K562 (cell line): ENCODE results near the gene SHISA3. TPM values are rescaled to one million over a fixed set of nuclear protein-coding genes. Genes with fewer than 3 reads are reported as not detected.

Experiments
- ARID1B ChIP-seq: fragments of 450-650 bp; IDR thresholded peaks from 2 replicates; pipeline ENCODE4 v1.6.1; 2016; ENCODE audit warnings: antibody characterized with exemption, mild to moderate bottlenecking, inconsistent platforms
- ATF2 ChIP-seq: sonication (generic); formaldehyde crosslinking; IDR thresholded peaks from 2 replicates; pipeline ENCODE4 v1.8.1; 2022; ENCODE audit warnings: missing genetic modification reagents
- CHD4 ChIP-seq: fragments of 200-600 bp; sonication (generic); IDR thresholded peaks from 3 replicates; pipeline ENCODE4 v1.6.1; 2012; ENCODE audit warnings: low read depth, mild to moderate bottlenecking, mixed read lengths, low read length, inconsistent platforms; ENCODE audit not compliant: insufficient read depth, insufficient replicate concordance, poor library complexity, severe bottlenecking
- ETV1 ChIP-seq: fragments of 450-650 bp; conservative IDR thresholded peaks from 2 replicates; pipeline ENCODE4 v1.6.1; 2016; ENCODE audit warnings: missing genetic modification characterization, control low read depth, low read depth, missing compliant biosample characterization
- FOXJ2 ChIP-seq: fragments of 200-800 bp; sonication (Bioruptor generic); IDR thresholded peaks from 2 replicates; pipeline ENCODE4 v1.6.1; 2016; ENCODE audit warnings: missing genetic modification characterization, missing compliant biosample characterization
- GTF2E2 ChIP-seq: fragments of 200-800 bp; sonication (Bioruptor generic); IDR thresholded peaks from 2 replicates; pipeline ENCODE4 v1.6.1; 2016; ENCODE audit warnings: missing genetic modification characterization, missing compliant biosample characterization
- HDAC1 ChIP-seq, 2 experiments: fragments of 450-650 bp; IDR thresholded peaks; 2 replicates each; pipeline ENCODE4 v1.6.1; 2016 to 2017; ENCODE audit warnings: inconsistent platforms in 1 of 2, mild to moderate bottlenecking in 1 of 2, moderate library complexity in 1 of 2
- HNRNPLL ChIP-seq: fragments of 200-400 bp; formaldehyde crosslinking; IDR thresholded peaks from 2 replicates; pipeline ENCODE4 v1.6.1; 2017; ENCODE audit warnings: low read length, low read depth, mild to moderate bottlenecking; ENCODE audit not compliant: poor library complexity, severe bottlenecking
- HNRNPUL1 ChIP-seq: fragments of 200-400 bp; formaldehyde crosslinking; IDR thresholded peaks from 2 replicates; pipeline ENCODE4 v1.6.1; 2017; ENCODE audit warnings: low read length
- MAFK ChIP-seq: IDR thresholded peaks from 2 replicates; pipeline ENCODE4 v1.6.1; 2011; ENCODE audit warnings: low read length, improper control_type of control experiment
- MED1 ChIP-seq: sonication (generic); formaldehyde crosslinking; IDR thresholded peaks from 2 replicates; pipeline ENCODE4 v1.8.1; 2023; ENCODE audit warnings: missing genetic modification reagents, borderline replicate concordance
- RHOXF2B ChIP-seq: fragments of 250-450 bp; sonication (Bioruptor Pico); conservative IDR thresholded peaks from 2 replicates; pipeline ENCODE4 v1.5.1; 2021
- SUPT5H ChIP-seq: fragments of 450-650 bp; IDR thresholded peaks from 2 replicates; pipeline ENCODE4 v1.6.1; 2016
- ZBED1 ChIP-seq: IDR thresholded peaks from 2 replicates; pipeline ENCODE4 v1.6.1; 2014
- ZBTB1 ChIP-seq: sonication (generic); formaldehyde crosslinking; IDR thresholded peaks from 2 replicates; pipeline ENCODE4 v1.8.1; 2023; ENCODE audit warnings: missing genetic modification reagents, low read depth, mild to moderate bottlenecking, borderline replicate concordance
- ZBTB43 ChIP-seq: sonication (generic); formaldehyde crosslinking; IDR thresholded peaks from 2 replicates; pipeline ENCODE4 v1.8.0; 2023; ENCODE audit warnings: mild to moderate bottlenecking, missing genetic modification reagents
- ZBTB7A ChIP-seq: IDR thresholded peaks from 2 replicates; pipeline ENCODE4 v1.6.1; 2011; ENCODE audit warnings: low read depth, mild to moderate bottlenecking, low read length, moderate library complexity, borderline replicate concordance; ENCODE audit not compliant: control insufficient read depth
- polyA plus RNA-seq, 8 experiments: library from polyadenylated mRNA; depleted of rRNA in 4 of 8; stranded (reverse) in 5 of 8; unstranded in 3 of 8; fragments of >200 nt; fragmentation: Nextera tagmentation in 2 of 8; fragmentation: Illumina TruSeq in 1 of 8; extraction: Ambion mirVana in 2 of 8; extraction: Trizol in 1 of 8; gene quantifications; 2 replicates each; pipeline versions ENCODE4 v1.2.1 to v1.2.3, GENCODE V29; 2011 to 2014; ENCODE audit warnings: inconsistent platforms in 1 of 8, missing spikeins in 1 of 8
- total RNA-seq, 7 experiments: library from RNA; depleted of rRNA in 6 of 7; stranded (reverse); fragments of >200 nt in 6 of 7; fragmentation: Illumina TruSeq in 2 of 7; extraction: Trizol in 2 of 7; gene quantifications; 2 replicates each; pipeline versions ENCODE4 v1.2.1 to v1.2.3, GENCODE V29; 2011 to 2021; ENCODE audit warnings: low replicate concordance in 1 of 7
- TF ChIP-seq, protein P1 (sequence below): fragments of 250-450 bp; sonication (Bioruptor Pico); IDR thresholded peaks from 2 replicates; pipeline ENCODE4 v1.5.0; 2020; ENCODE audit warnings: mild to moderate bottlenecking
- TF ChIP-seq, protein P2 (sequence below): fragments of 250-450 bp; sonication (Bioruptor Pico); IDR thresholded peaks from 2 replicates; pipeline ENCODE4 v1.5.0; 2021
- TF ChIP-seq, protein P3 (sequence below), 2 experiments: fragments of 450-650 bp in 1 of 2; sonication (generic) in 1 of 2; formaldehyde crosslinking; conservative IDR thresholded peaks; 2 replicates each; pipeline versions ENCODE4 v1.4.0 to v1.8.1; 2020 to 2022; ENCODE audit warnings: mild to moderate bottlenecking in 1 of 2, missing genetic modification reagents in 1 of 2

The SHISA3 gene
- total and polyA plus RNA-seq, 9 of the 15 experiments (the other 6 are each of a cell fraction or from before 2014, with no cell fraction given), result not detected

DNA sequence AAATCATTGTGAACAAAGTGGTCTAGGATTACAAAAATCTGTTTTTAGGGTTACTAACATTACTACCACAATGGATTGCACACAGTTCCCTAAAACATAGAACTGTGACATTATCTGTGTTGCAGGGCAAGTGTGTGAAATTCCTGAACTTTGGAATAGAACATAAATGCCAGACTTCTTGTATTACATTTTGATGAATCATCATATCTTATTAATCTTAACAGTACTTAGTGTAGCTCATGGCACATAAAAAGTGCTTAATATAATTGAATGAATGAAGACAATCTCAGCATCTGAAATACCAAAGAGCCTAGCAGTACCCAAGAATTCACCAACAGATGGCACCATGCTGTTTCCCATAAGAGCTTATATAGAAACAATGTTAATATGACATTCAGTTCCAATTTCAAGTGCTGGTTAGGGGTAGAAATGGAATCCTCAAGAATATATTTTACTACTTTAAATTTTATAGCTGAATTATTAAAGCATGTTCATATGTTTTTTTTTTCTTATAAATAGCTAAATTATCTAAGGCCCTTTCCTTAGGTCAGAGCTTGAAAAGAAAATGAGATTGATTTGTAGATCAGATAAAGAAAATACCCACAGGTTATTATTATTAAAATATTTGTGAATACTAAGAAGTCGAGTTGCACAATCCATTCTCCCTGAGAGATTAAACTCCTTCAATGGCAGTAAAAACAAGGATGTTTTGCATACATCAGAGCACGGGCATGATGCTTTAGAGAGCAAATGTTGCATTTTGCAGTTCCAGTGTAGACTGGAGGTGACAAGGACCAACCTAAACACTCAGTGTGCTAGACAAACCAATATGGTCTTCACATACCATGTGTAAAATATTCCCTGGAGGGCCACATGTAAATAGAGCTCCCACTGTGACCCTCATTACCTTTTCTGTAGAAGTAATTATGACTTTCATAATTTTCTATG lies 25.7 kb upstream of the SHISA3 start (continued):
- TF ChIP-seq, protein P1, sequence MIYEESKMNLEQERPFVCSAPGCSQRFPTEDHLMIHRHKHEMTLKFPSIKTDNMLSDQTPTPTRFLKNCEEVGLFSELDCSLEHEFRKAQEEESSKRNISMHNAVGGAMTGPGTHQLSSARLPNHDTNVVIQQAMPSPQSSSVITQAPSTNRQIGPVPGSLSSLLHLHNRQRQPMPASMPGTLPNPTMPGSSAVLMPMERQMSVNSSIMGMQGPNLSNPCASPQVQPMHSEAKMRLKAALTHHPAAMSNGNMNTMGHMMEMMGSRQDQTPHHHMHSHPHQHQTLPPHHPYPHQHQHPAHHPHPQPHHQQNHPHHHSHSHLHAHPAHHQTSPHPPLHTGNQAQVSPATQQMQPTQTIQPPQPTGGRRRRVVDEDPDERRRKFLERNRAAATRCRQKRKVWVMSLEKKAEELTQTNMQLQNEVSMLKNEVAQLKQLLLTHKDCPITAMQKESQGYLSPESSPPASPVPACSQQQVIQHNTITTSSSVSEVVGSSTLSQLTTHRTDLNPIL (CRISPR knock-in tag), result no peak
- TF ChIP-seq ZBED1 (no peak), FOXJ2 (tag) (no peak), RHOXF2B (no peak), HNRNPLL (no peak), HDAC1 (IDR thresholded peaks at IDR 0.05) (no peak), MAFK (peak; percentile 53), ZBTB1 (CRISPR knock-in tag) (no peak), ATF2 (no peak), ARID1B (no peak), HNRNPUL1 (no peak), CHD4 (no peak), ZBTB43 (no peak), SUPT5H (no peak), MED1 (CRISPR knock-in tag) (no peak), ETV1 (tag) (no peak), ZBTB7A (no peak), GTF2E2 (tag) (no peak)
- TF ChIP-seq, protein P2, sequence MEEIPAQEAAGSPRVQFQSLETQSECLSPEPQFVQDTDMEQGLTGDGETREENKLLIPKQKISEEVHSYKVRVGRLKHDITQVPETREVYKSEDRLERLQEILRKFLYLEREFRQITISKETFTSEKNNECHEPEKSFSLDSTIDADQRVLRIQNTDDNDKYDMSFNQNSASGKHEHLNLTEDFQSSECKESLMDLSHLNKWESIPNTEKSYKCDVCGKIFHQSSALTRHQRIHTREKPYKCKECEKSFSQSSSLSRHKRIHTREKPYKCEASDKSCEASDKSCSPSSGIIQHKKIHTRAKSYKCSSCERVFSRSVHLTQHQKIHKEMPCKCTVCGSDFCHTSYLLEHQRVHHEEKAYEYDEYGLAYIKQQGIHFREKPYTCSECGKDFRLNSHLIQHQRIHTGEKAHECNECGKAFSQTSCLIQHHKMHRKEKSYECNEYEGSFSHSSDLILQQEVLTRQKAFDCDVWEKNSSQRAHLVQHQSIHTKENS (CRISPR knock-in tag), result no peak
- TF ChIP-seq, protein P3, sequence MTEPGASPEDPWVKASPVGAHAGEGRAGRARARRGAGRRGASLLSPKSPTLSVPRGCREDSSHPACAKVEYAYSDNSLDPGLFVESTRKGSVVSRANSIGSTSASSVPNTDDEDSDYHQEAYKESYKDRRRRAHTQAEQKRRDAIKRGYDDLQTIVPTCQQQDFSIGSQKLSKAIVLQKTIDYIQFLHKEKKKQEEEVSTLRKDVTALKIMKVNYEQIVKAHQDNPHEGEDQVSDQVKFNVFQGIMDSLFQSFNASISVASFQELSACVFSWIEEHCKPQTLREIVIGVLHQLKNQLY (CRISPR knock-in tag; conservative IDR thresholded peaks at IDR 0.05), result no peak
